HK-2 (cell line): ENCODE results near the gene FOLR3.
"Not testable (repeated sequence)": the region's sequence is repeated elsewhere in the genome, so short reads cannot be mapped to it uniquely, and the experiment has no call there.

Source experiments
- DNase-seq: peaks from one replicate; pipeline ENCODE4 v3.0.0-alpha.2; 2018; ENCODE audit not compliant: unreplicated experiment

Gene FOLR3

DNA sequence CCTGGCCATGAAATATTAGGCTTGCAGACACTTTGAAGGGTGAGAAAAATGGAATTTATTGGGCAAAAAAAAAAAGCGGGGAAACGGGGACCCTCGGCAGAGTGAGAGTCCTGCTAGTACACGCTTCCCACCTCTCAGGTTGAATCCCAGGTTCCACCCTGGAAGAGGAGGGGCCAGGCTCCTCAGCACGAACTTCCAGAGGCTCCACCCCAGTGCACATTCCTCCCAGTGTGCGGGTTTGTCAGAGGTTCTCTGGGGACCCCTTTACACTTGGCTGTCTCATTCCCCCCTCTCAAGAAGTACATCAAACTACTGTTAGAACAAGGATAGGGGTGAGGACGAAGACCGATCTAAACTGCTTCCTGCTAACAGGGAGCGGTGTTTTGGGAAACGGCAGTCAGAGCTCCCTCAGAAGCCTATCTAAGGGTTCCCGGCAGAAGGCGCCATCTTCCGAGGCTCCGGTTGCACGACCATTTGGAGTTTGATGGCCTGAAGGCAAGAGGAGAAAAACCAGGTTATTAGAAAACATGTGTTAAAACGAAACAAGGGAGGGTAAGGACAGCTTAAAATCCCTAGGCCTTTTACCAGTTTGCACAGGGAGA lies 27.5 kb downstream of the FOLR3 start:
- DNase-seq = no peak

DNA sequence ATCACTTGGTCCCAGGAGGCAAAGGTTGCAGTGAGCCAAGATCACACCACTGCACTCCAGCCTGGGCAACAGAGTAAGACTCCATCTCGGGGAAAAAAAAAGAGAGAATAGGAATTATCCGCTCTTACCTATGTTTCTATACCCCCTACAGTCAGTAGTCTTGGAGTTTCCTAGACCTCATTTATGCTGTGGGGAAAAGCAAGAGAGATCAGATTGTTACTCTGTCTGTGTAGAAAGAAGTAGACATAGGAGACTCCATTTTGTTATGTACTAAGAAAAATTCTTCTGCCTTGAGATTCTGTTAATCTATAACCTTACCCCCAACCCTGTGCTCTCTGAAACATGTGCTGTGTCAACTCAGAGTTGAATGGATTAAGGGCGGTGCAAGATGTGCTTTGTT lies 28.7 kb downstream of the FOLR3 start:
- DNase-seq = not testable (repeated sequence)

DNA sequence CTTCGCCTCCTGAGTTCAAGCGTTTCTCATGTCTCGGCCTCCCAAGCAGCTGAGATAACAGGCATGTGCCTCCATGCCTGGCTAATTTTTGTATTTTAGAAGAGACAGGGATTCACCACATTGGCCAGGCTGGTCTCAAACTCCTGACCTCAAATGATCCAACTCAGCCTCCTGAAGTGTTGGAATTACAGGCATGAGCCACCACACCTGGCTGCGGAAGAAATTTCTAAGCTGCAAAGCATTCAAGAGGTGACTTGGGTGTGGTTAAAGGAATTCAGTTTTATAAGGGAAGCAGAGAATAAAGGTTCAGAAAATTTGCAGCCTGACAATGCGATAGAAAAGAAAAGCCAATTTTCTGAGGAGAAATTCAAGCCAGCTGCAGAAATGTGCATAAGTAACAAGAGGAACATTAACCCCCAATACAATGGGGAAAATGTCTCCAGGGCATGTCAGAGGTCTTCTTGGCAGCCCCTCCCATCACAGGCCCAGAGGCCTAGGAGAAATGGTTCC lies 33.6 kb downstream of the FOLR3 start:
- not testable (repeated sequence) for DNase-seq

DNA sequence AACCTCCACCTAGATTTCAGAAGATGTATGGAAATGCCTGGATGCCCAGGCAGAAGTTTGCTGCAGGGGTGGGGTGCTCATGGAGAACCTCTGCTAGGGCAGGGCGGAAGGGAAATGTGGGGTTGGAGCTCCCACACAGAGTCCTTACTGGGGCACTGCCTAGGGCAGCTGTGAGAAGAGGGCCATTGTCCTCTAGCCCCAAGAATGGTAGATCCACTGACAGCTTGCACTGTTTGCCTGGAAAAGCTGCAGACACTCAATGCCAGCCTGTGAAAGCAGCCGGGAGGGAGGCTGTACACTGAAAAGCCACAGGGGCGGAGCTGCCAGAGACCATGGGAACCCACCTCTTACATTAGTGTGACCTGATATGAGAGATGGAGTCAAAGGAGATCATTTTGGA lies 34.2 kb downstream of the FOLR3 start:
- DNase-seq = not testable (repeated sequence)

DNA sequence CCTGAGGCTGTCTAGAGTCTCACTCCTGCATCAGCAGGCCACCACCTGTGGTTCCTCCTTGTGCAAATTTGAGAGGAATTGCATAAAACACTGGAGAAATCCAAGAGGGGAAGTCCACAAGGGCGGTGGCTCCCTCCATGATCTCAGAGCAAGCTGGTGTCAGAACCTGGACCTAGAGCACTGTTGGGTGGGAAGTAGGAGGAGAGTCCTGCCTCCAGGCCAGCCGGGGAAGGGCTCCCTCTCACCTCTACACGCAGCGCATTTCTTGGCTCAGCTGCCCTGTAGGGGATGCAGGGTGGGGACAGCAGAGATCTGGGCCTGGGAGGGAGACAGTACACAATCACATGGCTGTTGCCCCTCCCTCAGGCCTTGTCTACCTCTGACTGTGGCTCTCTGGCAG lies 36.5 kb downstream of the FOLR3 start:
- DNase-seq = not testable (repeated sequence)

DNA sequence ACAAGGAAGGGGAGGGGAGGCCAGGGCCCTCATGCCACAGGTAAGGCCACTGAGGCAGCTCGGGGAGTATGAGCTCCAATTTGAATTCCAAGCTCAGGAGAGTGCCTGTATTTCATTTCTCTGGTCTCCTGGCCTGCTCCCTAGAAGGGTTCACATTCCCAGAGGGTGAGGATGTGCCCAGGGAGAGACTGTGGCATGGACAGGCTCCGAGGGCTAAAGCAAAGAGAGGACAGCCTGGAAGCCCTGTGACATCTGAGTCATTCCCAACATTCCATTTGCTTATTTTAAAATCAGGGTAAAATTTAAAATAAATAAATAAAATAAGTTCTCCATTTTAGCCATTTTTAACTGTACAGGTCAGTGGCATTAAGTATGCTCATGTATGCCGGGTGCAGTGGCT lies 37.8 kb downstream of the FOLR3 start:
- no peak for DNase-seq

DNA sequence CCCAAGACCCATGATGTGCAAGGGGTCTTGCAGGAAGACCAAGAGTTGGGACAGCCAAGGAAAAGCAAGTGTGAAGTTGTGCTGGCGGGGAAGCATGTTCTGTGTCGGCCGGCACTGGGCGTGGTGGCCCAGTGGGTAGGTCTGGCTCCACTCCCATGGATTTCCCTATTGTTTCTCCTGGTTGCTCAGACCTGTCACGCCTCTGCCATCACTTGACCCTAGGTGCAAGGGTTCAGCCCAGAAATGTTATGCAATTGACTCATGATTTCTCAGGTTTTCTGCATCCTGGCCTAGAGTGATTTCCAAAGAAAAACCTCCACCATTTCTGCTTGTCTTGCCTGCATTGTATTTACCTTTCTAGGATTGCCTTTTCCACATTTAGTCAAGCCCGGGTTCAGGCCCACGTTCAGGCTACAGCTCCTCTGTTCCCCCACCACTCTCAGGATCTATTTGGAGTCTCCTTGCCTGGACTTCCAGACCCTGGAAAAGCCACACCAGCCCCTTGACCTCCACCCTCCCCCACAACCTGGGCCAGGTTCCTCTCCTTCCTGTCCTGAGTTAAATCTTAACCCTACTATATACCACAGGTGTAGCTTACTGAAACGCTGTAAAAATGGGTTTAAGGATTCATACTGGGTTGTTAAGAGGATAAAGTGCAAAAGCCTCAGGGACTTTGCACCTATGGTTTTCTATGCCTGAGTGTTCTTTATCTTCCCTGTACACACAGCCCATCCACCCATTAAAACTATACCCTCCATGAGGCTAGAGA lies 39.0 kb downstream of the FOLR3 start:
- DNase-seq = no peak

DNA sequence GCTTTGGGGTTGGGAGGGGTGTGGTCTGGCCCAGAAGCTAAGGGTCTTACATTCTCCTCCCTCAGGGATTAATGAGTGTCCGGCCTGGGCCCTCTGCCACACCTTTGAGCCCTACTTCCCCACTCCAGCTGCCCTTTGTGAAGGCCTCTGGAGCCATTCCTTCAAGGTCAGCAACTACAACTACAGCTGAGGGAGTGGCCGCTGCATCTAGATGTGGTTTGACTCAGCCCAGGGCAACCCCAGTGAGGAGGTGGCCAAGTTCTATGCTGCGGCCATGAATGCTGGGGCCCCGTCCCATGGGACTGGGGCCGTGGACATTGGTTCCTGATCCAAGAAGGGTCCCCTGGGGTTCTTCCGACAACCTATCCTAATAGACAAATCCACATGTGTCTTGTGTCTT lies 42.1 kb downstream of the FOLR3 start:
- no peak for DNase-seq

DNA sequence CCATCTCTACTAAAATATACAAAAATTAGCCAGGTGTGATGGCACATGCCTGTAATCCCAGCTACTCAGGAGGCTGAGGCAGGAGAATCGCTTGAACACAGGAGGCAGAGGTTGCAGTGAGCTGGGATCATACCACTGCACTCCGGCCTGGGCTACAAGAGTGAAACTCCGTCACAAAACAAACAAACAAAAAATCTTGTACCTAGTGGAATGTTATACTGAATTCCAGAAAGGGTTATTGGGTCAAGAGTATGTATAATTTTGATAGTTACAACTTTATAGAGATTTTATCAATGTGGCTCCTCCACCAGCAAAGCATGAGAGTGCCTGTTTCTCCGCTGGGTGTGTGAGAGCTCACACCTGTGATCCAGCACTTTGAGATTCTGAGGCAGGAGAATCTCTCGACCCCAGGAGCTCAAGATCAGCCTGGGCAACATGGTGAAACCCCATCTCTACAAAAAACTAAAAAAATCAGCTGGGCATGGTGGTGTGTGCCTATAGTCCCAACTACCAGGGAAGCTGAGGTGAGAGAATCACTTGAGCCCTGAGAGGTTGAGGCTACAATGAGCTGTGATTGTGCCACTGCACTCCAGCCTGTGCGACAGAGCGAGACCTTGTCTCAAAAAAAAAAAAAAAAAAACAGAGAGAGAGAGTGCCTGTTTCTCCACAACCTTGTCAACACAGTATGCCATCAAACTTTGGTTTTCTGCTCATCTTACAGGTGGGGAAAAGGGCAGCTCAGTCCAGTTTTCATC lies 43.7 kb downstream of the FOLR3 start:
- no peak for DNase-seq

DNA sequence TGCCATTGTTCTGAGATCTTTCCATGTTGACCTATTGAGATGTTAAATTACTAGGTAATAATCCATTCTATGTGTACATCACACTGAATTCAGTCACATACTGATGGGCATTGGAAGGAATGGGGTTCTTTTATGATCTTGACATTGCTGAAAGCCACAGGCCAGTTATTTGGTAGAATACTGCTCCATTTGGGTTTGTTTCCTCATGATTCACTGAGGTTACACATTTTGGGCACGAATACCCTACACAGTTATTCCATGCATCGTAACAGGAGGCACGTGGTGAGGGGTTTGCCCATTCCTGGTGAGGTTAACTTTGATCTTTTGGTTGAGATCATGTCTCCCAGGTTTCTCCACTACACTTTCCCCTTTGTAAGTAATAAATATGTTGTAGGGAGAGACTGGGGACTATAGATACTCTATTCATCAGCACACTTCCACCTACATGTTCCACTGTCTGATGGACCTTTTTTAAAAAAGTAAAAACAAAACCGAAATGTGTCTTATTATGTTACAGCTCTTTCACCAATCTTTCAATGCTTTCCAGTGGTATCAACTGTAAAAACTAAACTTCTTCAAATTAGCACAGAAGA lies 44.4 kb downstream of the FOLR3 start:
- no peak for DNase-seq

DNA sequence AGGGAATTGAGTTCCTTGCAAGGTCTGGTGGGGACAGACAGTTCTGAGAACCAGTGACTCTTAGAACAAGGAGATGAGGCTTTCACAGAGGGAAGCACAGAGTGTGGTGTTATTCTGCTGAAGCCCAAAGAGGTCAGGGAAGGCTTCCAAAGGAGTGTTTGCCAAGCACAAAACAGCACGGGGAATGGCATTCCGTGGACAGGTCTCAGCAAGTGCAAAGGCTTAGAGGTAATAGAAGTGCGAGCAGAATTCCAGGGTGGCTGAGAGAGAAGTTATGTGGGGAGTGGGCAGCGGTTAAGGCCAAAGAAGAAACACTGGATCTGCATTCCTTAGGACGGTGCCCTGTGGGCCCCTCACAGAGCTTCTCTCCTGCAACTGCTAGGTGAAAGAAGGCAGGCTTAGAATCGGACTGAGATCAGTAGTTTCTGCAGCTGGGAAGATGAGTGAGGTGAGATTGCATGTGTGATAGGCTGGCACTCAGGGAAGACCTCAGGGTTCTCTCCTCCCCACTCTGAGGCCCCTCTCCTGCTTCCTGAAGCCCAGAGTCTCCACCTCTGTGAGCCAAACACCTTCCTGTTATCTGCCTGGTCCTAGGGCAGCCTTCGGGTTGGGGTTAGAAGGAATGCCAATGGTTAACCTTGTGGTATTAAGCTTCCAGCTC lies 45.5 kb downstream of the FOLR3 start:
- peak; percentile 13 for DNase-seq

DNA sequence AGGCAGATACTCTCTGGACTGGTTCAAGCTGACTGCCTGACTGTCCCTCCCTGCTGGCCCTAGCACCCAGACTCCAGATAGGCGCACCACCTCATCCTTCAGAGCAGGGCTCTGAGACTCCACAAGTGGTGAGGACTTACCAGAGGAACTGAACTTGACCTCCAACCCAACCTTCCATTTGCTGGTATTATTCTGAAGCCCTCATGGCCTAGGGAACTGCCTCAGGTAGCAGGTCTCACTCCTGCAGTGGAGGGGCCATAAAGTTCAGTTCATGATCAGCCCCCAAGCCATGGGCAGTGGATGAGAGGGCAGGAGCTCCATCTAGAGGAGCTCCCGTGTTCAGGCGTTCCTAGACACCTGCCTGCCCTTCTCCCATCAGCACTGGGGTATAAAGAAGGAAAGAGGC lies 46.0 kb downstream of the FOLR3 start:
- peak; percentile 56 for DNase-seq

DNA sequence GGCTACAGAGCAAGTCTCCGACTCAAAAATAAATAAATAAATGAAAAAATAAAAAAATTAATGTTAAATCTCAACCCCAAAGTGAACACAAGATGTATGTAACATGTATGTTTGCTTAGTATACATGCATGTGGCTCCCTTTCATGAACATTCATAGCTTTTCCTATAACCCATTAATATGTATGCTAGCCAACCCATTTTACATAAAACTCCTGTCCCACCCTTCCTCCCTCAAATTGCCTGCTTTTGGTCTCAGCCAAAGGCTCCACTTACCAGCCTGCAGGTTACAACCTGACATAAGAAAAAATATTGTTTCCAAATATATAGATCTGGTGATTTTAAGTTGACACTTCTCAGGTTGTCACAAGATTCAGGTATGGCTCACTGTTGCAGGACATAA lies 52.7 kb downstream of the FOLR3 start:
- DNase-seq = no peak
